Inflammatory macrophage (primary cell): ENCODE measurements around the gene PAOX.
A peak's percentile ranks its signal among the peaks of the same experiment; 100 is the strongest.

Experiments used
- DNase-seq, 2 donors: peaks; one replicate each; pipeline ENCODE4 v3.0.0-alpha.2; 2020 to 2022
- total RNA-seq, 18 experiments: gene quantifications; one replicate each; lab custom pipeline; 2026; ENCODE audit warnings: mixed read lengths in 6 of 18, inconsistent platforms in 2 of 18; lab: John Stamatoyannopoulos, UW

Gene PAOX
- total RNA-seq, result 0.23 to 3.7 (median 0.99) reads per million in 18 experiments

DNA sequence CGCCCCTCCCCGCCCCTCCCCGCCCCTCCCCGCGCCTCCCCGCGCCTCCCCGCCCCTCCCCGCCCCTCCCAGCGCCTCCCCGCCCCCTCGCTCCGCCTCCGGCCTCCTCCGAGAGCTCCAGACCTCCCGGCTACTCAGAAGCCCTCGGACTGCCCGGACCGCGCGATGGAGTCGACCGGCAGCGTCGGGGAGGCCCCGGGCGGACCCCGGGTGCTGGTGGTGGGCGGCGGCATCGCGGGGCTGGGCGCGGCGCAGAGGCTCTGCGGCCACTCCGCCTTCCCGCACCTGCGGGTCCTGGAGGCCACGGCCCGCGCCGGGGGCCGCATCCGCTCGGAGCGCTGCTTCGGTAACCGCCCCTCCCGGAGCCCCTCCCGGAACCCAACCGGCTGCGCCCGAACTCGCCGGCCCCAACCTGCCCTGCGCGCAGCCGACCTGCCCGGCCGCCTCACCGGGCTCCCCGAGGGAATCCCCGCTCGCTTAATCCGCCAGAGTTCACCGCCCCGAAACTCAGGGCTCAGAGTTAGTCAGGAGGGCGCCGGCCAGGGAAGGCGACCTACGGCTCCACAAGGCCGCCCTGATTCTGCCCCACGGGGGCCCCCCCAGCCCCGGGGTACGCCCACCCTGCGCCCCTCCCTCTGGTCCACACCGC lies at the start of gene PAOX:
Gene PAOX (plus strand): TSS at position 111 of the 649 bp plus-strand sequence. CDS start 55 bp downstream, at position 166.
- peak; percentile 33 to 73 for DNase-seq

- DNase-seq, result peak; percentile 80 to 82
Observed at GRCh38 chr10:133329491-133330202, 49.4 kb upstream of the PAOX start.

DNA sequence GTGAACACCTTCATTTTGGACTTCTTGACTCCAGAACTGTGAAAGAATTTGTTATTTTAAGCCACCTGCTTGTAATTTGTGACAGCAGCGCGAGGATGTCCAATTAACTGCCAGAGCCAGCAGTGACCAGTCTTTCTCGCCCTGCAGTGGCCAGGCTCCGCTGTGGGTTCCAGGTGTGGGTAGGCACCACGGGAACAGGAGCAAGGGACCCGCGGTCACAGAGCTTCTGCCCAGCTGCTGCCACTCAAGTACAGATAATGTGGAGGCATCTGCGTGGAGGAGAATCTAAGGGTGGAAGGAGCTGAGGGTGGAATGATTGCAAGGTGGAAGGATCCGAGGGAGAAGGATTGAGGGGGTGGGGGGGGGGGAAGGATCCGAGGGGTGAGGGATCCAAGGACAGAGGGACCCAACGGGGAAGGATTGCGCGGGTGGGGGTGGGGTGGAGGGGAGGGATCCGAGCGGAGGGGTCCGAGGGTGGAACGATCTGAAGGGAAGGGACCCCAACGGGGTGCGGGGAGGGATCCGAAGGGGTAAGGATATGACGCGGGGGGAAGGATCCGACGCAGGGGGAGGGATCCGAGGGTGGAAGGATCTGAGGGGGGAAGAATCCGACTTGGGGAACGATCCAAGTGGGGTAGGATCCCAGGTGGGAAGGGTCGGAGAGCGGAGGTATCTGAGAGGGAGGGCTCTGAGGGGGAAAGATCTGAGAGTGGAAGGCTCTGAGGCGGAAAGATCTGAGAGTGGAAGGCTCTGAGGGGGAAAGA lies 45.9 kb upstream of the PAOX start:
- no peak for DNase-seq

- no peak for DNase-seq
Observed at GRCh38 chr10:133334503-133335245, 44.4 kb upstream of the PAOX start.

GRCh38 chr10:133335246-133336117 lies 43.6 kb upstream of the PAOX start:
- DNase-seq, result peak; percentile 38 to 51

GRCh38 chr10:133336118-133336576 lies 42.9 kb upstream of the PAOX start:
- no peak for DNase-seq

GRCh38 chr10:133336577-133337369 lies 42.3 kb upstream of the PAOX start, which contains the start of gene CALY:
TSS of gene CALY (minus strand) at chr10:133336896. CDS start at chr10:133328989, 7,907 bp downstream.
- DNase-seq, result no peak

- DNase-seq, result no peak
Observed at GRCh38 chr10:133337370-133337725, 41.7 kb upstream of the PAOX start.

- DNase-seq, result no peak
Observed at GRCh38 chr10:133338080-133339071, 40.7 kb upstream of the PAOX start.

DNA sequence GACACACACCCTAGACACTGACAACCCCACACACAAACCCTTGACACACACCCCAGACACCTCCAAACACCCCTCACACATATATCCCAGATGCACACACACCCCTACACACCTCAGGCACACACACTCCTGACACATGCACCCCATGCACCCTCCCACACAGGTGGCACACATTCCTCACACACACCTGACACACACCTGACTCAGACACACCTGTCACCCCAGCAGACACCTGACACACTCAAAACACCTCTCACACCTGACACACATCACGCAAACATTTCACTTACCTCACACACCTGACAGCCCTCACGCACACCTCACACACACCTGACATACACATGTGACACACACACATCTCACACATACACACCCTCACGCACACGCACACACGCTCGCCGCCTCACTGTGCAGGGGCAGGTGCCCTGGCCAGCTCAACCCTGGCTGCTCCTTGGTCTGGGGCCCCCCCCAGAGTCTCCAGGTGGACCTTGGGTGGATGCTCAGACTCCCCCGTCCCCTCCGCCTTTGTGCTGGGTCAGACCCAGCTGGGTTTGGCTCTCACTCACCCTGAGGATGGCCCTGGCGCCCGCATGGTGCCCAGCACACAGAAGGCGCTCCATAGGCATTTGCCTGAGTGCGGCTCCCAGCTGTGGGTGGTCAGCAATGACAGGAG lies 39.2 kb upstream of the PAOX start:
- DNase-seq, result no peak

DNA sequence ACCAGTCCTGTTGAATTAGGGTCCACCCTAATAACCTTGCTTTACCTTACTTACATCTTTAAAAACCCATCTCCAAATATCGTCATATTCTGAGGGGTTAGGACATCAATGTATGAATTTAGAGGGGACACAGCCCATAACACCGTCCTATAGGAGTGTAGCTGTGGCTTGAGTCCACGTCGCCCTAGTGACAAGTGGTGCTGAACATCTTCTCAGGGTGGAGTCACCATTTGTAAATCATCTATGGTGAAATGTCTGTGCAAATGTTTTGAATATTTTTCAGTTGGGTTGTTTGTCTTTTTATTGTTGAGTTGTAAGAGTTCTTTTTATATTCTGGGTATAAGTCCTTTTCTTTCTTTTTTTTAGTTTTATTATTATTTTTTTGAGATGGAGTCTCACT lies 37.1 kb upstream of the PAOX start:
- DNase-seq, result no peak

GRCh38 chr10:133342942-133343341 lies 36.1 kb upstream of the PAOX start:
- no peak for DNase-seq

- DNase-seq, result no peak
Observed at GRCh38 chr10:133343558-133343957, 35.5 kb upstream of the PAOX start.

- DNase-seq, result no peak
Observed at GRCh38 chr10:133344236-133344635, 34.8 kb upstream of the PAOX start.

DNA sequence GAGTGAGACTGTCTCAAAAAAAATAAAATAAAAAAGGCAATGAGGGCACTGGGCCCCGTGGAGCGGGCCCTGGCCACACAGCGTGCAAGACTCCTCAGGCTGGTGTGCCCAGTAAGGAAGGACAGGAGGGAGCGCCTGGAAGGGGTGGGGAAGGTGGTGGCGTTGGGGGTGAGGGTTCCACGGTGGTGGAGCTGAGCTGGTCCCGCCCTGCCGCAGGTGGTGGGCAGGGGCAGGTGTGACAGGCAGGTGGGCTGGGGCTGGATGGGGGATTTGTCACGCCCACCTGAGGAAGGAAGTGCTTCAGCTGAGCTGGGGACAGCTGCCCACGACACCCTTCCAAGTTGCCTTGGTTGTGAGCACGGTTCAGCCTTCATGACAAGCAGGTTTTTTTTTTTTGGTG lies 32.6 kb upstream of the PAOX start:
- no peak for DNase-seq

- DNase-seq, result no peak
Observed at GRCh38 chr10:133347710-133348517, 31.1 kb upstream of the PAOX start.

DNA sequence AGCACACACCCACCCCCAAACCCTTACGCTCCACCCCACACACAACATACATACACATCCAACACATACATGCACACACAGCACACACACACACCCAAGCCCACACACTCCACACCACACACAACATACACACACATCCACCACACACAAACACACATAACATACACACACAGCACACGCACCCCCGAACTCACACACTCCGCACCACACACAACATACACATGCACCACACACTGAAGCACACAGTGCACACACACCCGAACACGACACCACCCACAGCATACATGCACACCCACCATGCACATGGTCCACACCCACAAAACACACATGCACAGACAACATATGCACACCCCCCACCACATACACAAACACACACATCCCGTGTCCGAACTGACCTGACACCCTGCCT lies 29.9 kb upstream of the PAOX start:
- no peak for DNase-seq

GRCh38 chr10:133349577-133350011 lies 29.5 kb upstream of the PAOX start:
- DNase-seq, result no peak
